Peyer's patch (tissue), 4 donors: ENCODE data around the gene BRK1. TPM values are rescaled to one million over a fixed set of nuclear protein-coding genes. Genes with fewer than 3 reads are reported as not detected.
A peak's percentile ranks its signal among the peaks of the same experiment; 100 is the strongest.

ENCODE experiments used
- DNase-seq, 3 donors: peaks; one replicate each; pipeline ENCODE4 v3.0.0-alpha.2; 2017 to 2019
- H3K27ac ChIP-seq, 4 donors: fragments of 200-600 bp; sonication (generic); one replicate each; pipeline ENCODE4 v1.5.1; 2016 to 2019
- H3K27me3 ChIP-seq, 2 donors: fragments of 200-600 bp; sonication (generic); one replicate each; pipeline ENCODE4 v1.5.1; 2019
- H3K36me3 ChIP-seq, 3 donors: fragments of 200-600 bp; sonication (generic); one replicate each; pipeline ENCODE4 v1.5.1; 2016 to 2019
- H3K4me1 ChIP-seq, 4 donors: fragments of 200-600 bp; sonication (generic); one replicate each; pipeline ENCODE4 v1.5.1; 2016 to 2019
- H3K4me3 ChIP-seq, 4 donors: fragments of 200-600 bp; sonication (generic); 1 replicate in 3 of 4; 2 replicates in 1 of 4; pipeline ENCODE4 v1.5.1; 2016 to 2019; ENCODE audit warnings: mild to moderate bottlenecking in 1 of 4
- H3K9me3 ChIP-seq, 4 donors: fragments of 200-600 bp; sonication (generic); one replicate each; pipeline ENCODE4 v1.5.1; 2016 to 2019; ENCODE audit warnings: mild to moderate bottlenecking in 1 of 4
- CTCF ChIP-seq, 6 experiments: fragments of 450-650 bp in 4 of 6; fragments of 200-600 bp in 2 of 6; sonication (generic) in 1 of 6; IDR thresholded peaks; one replicate each; pipeline ENCODE4 v1.5.1; 2017 to 2019; ENCODE audit warnings: antibody characterized with exemption in 6 of 6, mild to moderate bottlenecking in 3 of 6, moderate library complexity in 1 of 6
- POLR2A ChIP-seq, 2 donors: fragments of 450-650 bp; IDR thresholded peaks; one replicate each; pipeline ENCODE4 v1.5.1; 2017; ENCODE audit warnings: antibody characterized with exemption in 2 of 2, mild to moderate bottlenecking in 2 of 2, moderate library complexity in 2 of 2
- total RNA-seq, 4 donors: library from RNA; depleted of rRNA; stranded (reverse); fragments of >200 nt; gene quantifications; one replicate each; pipeline ENCODE4 v1.1.0, GENCODE V29; 2016

The BRK1 gene
- total RNA-seq, 4 donors from 2014 or later: 43.7 to 104 (median 60.4) TPM

DNA sequence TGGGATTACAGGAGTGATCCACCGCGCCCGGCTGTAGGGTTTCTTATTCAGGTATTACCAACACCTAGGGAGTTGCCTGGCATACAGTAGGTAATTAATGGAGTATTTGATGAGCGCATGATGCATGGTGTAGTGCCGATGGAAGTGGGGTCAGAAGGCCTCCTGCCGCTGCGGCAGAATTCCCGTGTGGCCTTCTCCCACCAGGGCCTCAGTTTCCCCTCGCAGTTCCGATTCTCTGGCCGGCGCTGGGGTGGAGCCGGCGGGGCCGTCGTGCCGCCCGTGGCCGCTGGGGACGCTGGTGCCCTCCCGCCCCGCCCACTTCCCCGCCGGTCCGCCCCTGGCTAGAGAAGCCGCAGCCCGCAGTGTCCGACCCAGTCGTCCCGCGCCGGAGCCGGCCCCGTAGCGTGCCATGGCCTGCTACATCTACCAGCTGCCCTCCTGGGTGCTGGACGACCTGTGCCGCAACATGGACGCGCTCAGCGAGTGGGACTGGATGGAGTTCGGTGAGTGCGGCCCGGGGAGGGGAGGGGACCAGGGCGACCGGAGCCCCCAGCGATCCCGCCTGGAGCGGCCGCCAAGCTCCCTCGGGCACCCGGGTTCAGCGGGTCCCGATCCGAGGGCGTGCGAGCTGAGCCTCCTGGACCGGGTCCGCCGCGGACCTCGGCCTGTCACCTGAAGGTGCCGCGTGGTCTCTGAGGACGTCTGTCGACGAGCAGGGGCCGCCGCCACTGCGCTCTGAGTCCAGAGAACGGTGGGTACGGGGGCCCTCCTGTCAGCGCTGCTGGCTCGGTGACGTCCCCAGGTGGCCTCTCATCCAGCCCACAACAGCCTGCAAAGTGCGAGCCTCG, 49.3 kb downstream of the BRK1 start, which contains the start of gene IRAK2:
TSS of gene IRAK2 (plus strand) at position 374 of the 848 bp plus-strand sequence. CDS start at position 410, 36 bp downstream.
- TF ChIP-seq POLR2A (IDR thresholded peaks at IDR 0.05) (peak; percentile 41 to 65), CTCF (IDR thresholded peaks at IDR 0.05) (peak; percentile 76 to 99 (median 88))
- peak; percentile 76 to 88 (median 83) for DNase-seq
- H3K4me3 ChIP-seq: peak within 1 kb of the TSS; percentile 79 to 95 (median 93)
- H3K9me3 ChIP-seq: peaks cover 0 to 5% (median 2%) of the 10 kb centered on the region in 4 donors
- H3K27ac ChIP-seq: peak within 1 kb of the TSS; percentile 47 to 94 (median 72)
- no peaks in the 10 kb centered on the region for H3K27me3 ChIP-seq
- H3K4me1 ChIP-seq: peaks cover 0 to 16% (median 0%) of the 10 kb centered on the region in 4 donors
- no peaks in the 10 kb centered on the region for H3K36me3 ChIP-seq

DNA sequence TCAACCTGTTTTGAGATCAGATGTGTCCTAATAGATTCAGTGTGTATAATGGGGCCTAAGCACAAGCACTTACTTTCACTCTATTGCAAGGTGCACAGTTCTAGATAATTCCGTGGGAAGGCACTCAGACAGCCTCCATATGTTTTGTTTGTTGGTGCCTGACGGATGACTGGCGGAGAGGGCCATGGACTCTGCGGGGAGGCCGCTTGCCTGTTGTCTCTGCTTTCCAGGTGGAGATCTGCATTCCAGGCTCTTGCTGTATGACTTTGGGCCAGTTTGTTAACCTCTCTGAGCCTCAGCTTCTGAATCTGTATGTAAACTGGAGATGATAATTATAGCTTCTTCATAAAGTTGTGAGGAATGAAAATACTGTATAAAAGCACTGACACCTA, 50.7 kb downstream of the BRK1 start:
- no peak for DNase-seq
- H3K36me3 ChIP-seq: no peaks in the 10 kb centered on the region
- H3K27ac ChIP-seq: peak overlapping the region in 1 of 4 donors; percentile 94
- peaks cover 0 to 5% (median 2%) of the 10 kb centered on the region in 4 donors for H3K9me3 ChIP-seq
- H3K4me3 ChIP-seq: no peak overlapping the region
- H3K4me1 ChIP-seq: peaks cover 0 to 27% (median 0%) of the 10 kb centered on the region in 4 donors
- no peak for TF ChIP-seq POLR2A (IDR thresholded peaks at IDR 0.05)
- H3K27me3 ChIP-seq: no peaks in the 10 kb centered on the region

- Histone ChIP-seq H3K27ac (peak overlapping the region in 2 of 4 donors; percentile 39 to 67), H3K36me3 (no peaks in the 10 kb centered on the region), H3K4me1 (peaks cover 0 to 31% (median 5%) of the 10 kb centered on the region in 4 donors), H3K27me3 (no peaks in the 10 kb centered on the region), H3K9me3 (peaks cover 0 to 5% (median 2%) of the 10 kb centered on the region in 4 donors), H3K4me3 (no peak overlapping the region)
- peak in 1 of 3 donors; percentile 62 for DNase-seq
- TF ChIP-seq POLR2A (IDR thresholded peaks at IDR 0.05) (no peak), CTCF (IDR thresholded peaks at IDR 0.05) (peak in 3 of 6 experiments; percentile 30 to 42 (median 31))
Measured at GRCh38 chr3:10169000-10169496, 53.6 kb downstream of the BRK1 start.

- no peaks in the 10 kb centered on the region for H3K27me3 ChIP-seq
- peaks cover 0 to 25% (median 5%) of the 10 kb centered on the region in 4 donors for H3K4me1 ChIP-seq
- no peaks in the 10 kb centered on the region for H3K36me3 ChIP-seq
- DNase-seq: peak in 2 of 3 donors; percentile 50 to 64
- H3K4me3 ChIP-seq: no peak overlapping the region
- TF ChIP-seq POLR2A (IDR thresholded peaks at IDR 0.05): no peak
- no peak for TF ChIP-seq CTCF (IDR thresholded peaks at IDR 0.05)
- peaks cover 0 to 5% (median 2%) of the 10 kb centered on the region in 4 donors for H3K9me3 ChIP-seq
- H3K27ac ChIP-seq: peak overlapping the region in 2 of 4 donors; percentile 16 to 67
Measured at GRCh38 chr3:10170915-10171478, 55.5 kb downstream of the BRK1 start.

DNA sequence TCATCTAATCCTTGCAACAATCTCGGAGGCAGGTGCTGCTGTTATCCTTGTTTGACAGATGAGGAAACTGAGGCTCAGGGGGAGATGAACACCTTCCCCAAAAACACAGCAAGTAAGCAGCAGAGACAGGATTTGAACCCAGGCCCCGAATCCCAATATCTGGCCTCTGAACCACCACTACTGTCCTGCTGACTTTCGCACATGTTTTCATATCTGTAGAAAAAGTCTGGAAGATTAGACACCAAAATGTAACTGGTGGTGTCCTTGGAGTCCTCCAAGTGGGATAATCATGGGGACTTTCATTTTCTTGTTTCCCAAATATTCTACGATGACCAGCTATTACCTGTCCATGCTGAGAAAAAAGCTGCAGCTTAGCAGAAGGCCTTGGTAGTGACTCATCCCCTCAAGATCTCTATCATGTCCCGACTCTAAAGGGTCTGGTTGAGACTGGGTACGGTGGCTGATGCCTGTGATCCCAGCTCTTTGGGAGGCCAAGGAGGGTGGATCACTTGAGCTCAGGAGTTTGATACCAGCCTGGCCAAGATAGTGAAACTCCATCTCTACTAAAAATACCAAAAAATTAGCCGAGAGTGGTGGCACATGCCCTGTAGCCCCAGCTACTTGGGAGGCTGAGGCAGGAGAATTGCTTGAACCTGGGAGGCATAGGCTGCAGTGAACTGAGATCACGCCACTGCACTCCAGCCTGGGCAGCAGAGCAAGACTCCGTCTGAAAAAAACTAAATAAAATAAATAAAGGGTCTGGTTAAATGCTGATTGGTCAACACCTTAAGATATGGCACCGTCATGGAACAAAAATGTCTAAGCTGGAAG, 57.8 kb downstream of the BRK1 start:
- peaks cover 0 to 18% (median 5%) of the 10 kb centered on the region in 4 donors for H3K4me1 ChIP-seq
- peak overlapping the region; percentile 36 to 67 (median 56) for H3K27ac ChIP-seq
- TF ChIP-seq POLR2A (IDR thresholded peaks at IDR 0.05): no peak
- no peak for TF ChIP-seq CTCF (IDR thresholded peaks at IDR 0.05)
- H3K4me3 ChIP-seq: no peak overlapping the region
- DNase-seq: no peak
- H3K27me3 ChIP-seq: no peaks in the 10 kb centered on the region
- H3K36me3 ChIP-seq: peaks cover 0 to 4% (median 0%) of the 10 kb centered on the region in 3 donors
- H3K9me3 ChIP-seq: peaks cover 0 to 5% (median 2%) of the 10 kb centered on the region in 4 donors
